Nephron (organoid): ENCODE results near the gene MCEE.

Source experiments
- H3K27ac Mint-ChIP-seq, 3 experiments: 2 replicates each; pipeline ENCODE4 v1.8.0; 2020; ENCODE audit warnings: mixed read lengths in 3 of 3, mild to moderate bottlenecking in 2 of 3, moderate library complexity in 1 of 3
- H3K27me3 Mint-ChIP-seq: 2 replicates; pipeline ENCODE4 v1.8.0; 2021; ENCODE audit warnings: low read depth, mild to moderate bottlenecking, moderate library complexity, mixed read lengths
- H3K36me3 Mint-ChIP-seq: 2 replicates; pipeline ENCODE4 v1.8.0; 2020; ENCODE audit warnings: low read depth, mixed read lengths
- H3K4me1 Mint-ChIP-seq: 2 replicates; pipeline ENCODE4 v1.8.0; 2020; ENCODE audit warnings: mixed read lengths
- H3K4me3 Mint-ChIP-seq, 3 experiments: 2 replicates each; pipeline ENCODE4 v1.8.0; 2020; ENCODE audit warnings: mild to moderate bottlenecking in 3 of 3, mixed read lengths in 3 of 3, moderate library complexity in 2 of 3
- H3K9me3 Mint-ChIP-seq: 2 replicates; pipeline ENCODE4 v1.8.0; 2020; ENCODE audit warnings: mixed read lengths
- TF ChIP-seq, protein P1 (sequence below), 3 experiments: fragments of 200-600 bp; sonication (generic); IDR thresholded peaks; one replicate each; pipeline ENCODE4 v1.5.0; 2021; ENCODE audit warnings: antibody characterized with exemption in 3 of 3; ENCODE audit not compliant: unreplicated experiment in 3 of 3

The MCEE gene

DNA sequence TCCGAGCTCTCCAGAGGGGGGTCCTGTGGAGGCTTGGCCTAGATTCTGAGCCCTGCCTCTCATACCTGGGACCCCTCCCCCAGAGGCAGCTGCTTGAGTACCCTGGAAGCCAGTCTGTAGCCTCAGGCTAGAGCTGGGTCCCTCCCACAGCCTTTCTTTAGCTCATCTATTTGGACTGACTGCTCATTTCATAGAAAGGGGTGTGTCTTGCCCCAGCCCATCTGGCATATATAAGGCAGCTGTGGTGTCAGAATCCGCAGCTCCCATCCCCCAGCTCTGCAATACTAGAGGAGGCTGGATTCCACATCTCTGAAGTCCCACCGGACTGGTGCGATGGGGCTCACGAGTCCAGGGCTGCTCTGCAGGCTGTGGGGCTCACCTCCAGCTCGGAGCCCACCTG lies 26.5 kb upstream of the MCEE start:
- Mint-ChIP-seq H3K4me3 (no peak overlapping the region), H3K9me3 (no peaks in the 10 kb centered on the region), H3K36me3 (no peaks in the 10 kb centered on the region), H3K4me1 (peaks cover 12% of the 10 kb centered on the region), H3K27ac (no peak overlapping the region), H3K27me3 (peaks cover 24% of the 10 kb centered on the region)
- TF ChIP-seq, protein P1, sequence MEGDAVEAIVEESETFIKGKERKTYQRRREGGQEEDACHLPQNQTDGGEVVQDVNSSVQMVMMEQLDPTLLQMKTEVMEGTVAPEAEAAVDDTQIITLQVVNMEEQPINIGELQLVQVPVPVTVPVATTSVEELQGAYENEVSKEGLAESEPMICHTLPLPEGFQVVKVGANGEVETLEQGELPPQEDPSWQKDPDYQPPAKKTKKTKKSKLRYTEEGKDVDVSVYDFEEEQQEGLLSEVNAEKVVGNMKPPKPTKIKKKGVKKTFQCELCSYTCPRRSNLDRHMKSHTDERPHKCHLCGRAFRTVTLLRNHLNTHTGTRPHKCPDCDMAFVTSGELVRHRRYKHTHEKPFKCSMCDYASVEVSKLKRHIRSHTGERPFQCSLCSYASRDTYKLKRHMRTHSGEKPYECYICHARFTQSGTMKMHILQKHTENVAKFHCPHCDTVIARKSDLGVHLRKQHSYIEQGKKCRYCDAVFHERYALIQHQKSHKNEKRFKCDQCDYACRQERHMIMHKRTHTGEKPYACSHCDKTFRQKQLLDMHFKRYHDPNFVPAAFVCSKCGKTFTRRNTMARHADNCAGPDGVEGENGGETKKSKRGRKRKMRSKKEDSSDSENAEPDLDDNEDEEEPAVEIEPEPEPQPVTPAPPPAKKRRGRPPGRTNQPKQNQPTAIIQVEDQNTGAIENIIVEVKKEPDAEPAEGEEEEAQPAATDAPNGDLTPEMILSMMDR (IDR thresholded peaks at IDR 0.05; ENCODE audit: unreplicated experiment in 3 of 3) = no peak

DNA sequence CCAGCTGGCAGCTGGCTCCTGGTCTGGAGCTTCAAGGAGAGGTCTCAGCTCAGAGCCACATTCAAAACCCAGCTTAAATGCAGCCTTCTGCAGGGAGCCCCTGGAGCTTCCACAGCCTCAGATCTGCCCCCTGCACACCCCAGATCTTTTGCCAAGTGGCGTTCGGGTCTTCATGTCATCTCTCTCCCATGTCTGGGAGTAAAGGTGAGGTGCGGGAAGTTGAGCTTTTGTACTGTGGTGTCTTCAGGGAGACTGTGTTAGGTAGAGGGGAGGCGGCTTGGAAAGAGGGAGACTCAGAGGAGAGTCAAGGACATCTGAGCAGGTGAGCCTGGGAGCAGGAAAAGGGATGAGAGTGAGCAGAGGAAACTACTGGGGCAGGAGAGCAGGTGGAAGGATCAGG lies 25.8 kb upstream of the MCEE start:
- Mint-ChIP-seq H3K27ac (no peak overlapping the region), H3K9me3 (no peaks in the 10 kb centered on the region), H3K4me1 (peaks cover 12% of the 10 kb centered on the region), H3K27me3 (peaks cover 24% of the 10 kb centered on the region), H3K4me3 (no peak overlapping the region), H3K36me3 (no peaks in the 10 kb centered on the region)
- TF ChIP-seq, protein P1 (IDR thresholded peaks at IDR 0.05; ENCODE audit: unreplicated experiment in 3 of 3) = no peak

- H3K36me3 Mint-ChIP-seq = peaks cover 6% of the 10 kb centered on the region
- no peaks in the 10 kb centered on the region for H3K9me3 Mint-ChIP-seq
- peaks cover 20% of the 10 kb centered on the region for H3K27me3 Mint-ChIP-seq
- TF ChIP-seq, protein P1 (IDR thresholded peaks at IDR 0.05; ENCODE audit: unreplicated experiment in 3 of 3) = no peak
- H3K4me3 Mint-ChIP-seq = no peak overlapping the region
- H3K4me1 Mint-ChIP-seq = peaks cover 12% of the 10 kb centered on the region
- no peak overlapping the region for H3K27ac Mint-ChIP-seq
Observed at GRCh38 chr2:71154798-71155197, 24.8 kb upstream of the MCEE start.

DNA sequence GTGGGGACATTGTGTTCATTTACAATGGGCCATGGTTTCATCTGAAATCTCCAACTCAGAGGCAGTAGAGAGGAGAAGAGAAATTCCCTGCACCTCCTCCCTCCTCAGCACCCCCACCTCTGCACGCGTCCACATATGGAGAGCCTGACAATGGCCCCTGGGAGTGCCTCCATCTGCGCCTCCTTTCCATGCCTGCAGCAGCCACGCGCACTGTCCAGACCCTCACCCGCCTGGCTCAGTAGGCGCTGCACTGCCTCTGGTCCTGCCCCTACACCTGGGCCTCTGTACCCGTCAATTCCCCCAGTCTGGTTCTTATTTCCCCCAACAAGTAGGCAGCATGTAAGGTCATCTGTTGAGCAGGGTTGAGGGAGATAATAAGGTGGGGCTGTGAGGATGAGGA lies 24.2 kb upstream of the MCEE start:
- Mint-ChIP-seq H3K36me3 (peaks cover 10% of the 10 kb centered on the region), H3K4me1 (peaks cover 12% of the 10 kb centered on the region), H3K27me3 (peaks cover 19% of the 10 kb centered on the region), H3K27ac (no peak overlapping the region), H3K4me3 (no peak overlapping the region), H3K9me3 (no peaks in the 10 kb centered on the region)
- TF ChIP-seq, protein P1 (IDR thresholded peaks at IDR 0.05; ENCODE audit: unreplicated experiment in 3 of 3) = no peak

DNA sequence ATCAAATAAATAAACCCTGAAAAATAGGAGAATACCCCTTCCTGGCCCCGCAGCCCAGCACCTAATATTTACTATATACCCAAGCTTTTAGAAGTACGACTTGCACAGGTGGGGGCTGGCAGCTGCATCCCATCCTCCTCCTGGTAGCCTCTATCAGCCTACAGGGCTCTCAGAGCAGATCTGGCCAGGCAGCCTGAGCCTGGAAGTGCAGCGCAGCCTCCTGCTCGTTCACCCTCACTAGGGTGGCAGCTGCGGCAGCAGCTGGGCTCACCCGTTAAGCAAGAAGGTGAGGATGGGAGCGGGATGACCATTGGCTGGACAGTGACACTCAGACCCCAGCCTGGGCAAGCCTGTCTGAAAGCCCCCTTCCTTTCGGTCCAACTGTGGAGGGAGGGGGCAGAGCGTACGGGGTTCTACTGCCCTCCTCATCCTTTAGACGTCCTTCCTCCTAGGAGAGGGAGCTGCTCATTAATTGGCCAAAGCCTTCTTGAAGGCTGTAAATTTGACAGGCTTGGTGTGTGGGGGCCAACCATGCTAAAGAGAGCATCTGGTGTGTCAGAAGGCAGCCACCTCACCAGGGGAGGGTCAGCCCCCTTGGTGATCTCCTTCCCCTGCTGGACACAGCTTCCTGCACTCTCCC lies 23.7 kb upstream of the MCEE start:
- Mint-ChIP-seq H3K4me3 (no peak overlapping the region), H3K36me3 (peaks cover 16% of the 10 kb centered on the region), H3K27me3 (peaks cover 19% of the 10 kb centered on the region), H3K9me3 (no peaks in the 10 kb centered on the region), H3K4me1 (peaks cover 12% of the 10 kb centered on the region), H3K27ac (no peak overlapping the region)
- TF ChIP-seq, protein P1 (IDR thresholded peaks at IDR 0.05; ENCODE audit: unreplicated experiment in 3 of 3) = no peak

GRCh38 chr2:71151620-71152019 lies 21.6 kb upstream of the MCEE start:
- TF ChIP-seq, protein P1 (IDR thresholded peaks at IDR 0.05; ENCODE audit: unreplicated experiment in 3 of 3) = no peak
- Mint-ChIP-seq H3K9me3 (no peaks in the 10 kb centered on the region), H3K36me3 (peaks cover 33% of the 10 kb centered on the region), H3K4me1 (peaks cover under 1% of the 10 kb centered on the region), H3K4me3 (no peak overlapping the region), H3K27me3 (peaks cover 11% of the 10 kb centered on the region), H3K27ac (no peak overlapping the region)
